ENCODE measurements around the gene SERPINC1. TPM values are rescaled to one million over a fixed set of nuclear protein-coding genes. Genes with fewer than 3 reads are reported as not detected.
A peak's percentile ranks its signal among the peaks of the same experiment; 100 is the strongest.

Gene SERPINC1
- total and polyA plus RNA-seq, 5 donors, result 0.18 to 0.45 (median 0.18) TPM; not detected in 2

DNA sequence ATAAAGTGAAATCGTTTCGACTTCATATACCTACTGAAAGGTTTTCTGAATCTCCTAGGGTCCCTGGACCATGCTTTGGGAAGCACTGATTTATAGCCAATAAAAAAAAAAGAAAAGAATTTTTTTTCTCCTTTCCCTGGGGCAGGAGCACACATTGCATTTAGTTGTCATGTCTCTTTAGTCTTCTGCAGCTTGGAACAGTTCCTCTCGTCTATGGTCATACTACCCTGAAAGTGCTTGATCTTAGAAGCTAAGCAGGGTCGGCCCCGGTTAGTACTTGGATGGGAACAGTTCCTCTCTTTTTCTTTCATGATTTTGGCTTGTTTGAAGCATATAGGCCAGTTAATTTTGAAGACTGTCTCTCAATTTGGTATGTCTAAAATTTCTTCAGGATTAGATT, 3.7 kb upstream of the SERPINC1 start:
- no peaks in the 10 kb centered on the region for H3K27me3 ChIP-seq (ENCODE audit: control insufficient read depth, insufficient read depth)
- DNase-seq, result no peak
- H3K9me3 ChIP-seq (ENCODE audit: control insufficient read depth, low read length), result no peaks in the 10 kb centered on the region
- H3K4me3 ChIP-seq (ENCODE audit: low read length), result no peak overlapping the region
- WGBS, result 92% methylated on average over 5 of the region's 5 CpGs
- H3K27ac ChIP-seq (ENCODE audit: low read length), result no peak overlapping the region
- H3K4me1 ChIP-seq (ENCODE audit: control insufficient read depth, insufficient read depth, low read length), result no peaks in the 10 kb centered on the region
- ATAC-seq, result no peak
- intact Hi-C loops (cut with DNase I), result no loop called here

GRCh38 chr1:173917635-173918493, 737 bp upstream of the SERPINC1 start:
- intact Hi-C loops (cut with DNase I), result no loop called here
- no peaks in the 10 kb centered on the region for H3K9me3 ChIP-seq (ENCODE audit: control insufficient read depth, low read length)
- WGBS, result 89% methylated on average over 12 of the region's 12 CpGs
- H3K4me1 ChIP-seq (ENCODE audit: control insufficient read depth, insufficient read depth, low read length), result no peaks in the 10 kb centered on the region
- ATAC-seq, result no peak
- no peak for DNase-seq
- no peak overlapping the region for H3K4me3 ChIP-seq (ENCODE audit: low read length)
- no peak overlapping the region for H3K27ac ChIP-seq (ENCODE audit: low read length)
- no peaks in the 10 kb centered on the region for H3K27me3 ChIP-seq (ENCODE audit: control insufficient read depth, insufficient read depth)

DNA sequence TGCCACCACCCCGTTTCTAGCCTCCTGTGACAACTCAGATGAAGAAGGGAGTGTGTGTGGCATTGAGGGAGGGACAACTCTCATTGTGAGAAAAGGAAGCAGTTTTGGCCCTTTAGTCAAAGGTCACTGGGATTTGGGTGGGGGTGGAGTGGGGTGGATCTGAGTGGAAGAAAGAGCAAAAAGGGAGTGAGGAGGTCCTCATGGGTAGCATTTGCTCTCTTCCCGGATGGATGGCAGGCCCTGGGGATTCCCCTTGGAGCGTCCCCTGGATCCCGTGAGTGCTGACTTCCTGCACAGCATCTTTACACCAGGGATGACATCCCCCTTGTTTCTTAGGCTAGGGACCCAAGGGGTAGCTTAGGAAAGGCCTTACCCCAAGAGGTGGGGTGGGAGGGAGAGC, 460 bp downstream of the SERPINC1 start:
- no peaks in the 10 kb centered on the region for H3K4me1 ChIP-seq (ENCODE audit: control insufficient read depth, insufficient read depth, low read length)
- ATAC-seq, result peak in 1 of 2 donors; percentile 41
- WGBS, result 73% methylated on average over 4 of the region's 4 CpGs
- H3K4me3 ChIP-seq (ENCODE audit: low read length), result no peak overlapping the region
- no peaks in the 10 kb centered on the region for H3K9me3 ChIP-seq (ENCODE audit: control insufficient read depth, low read length)
- no peak for DNase-seq
- H3K27me3 ChIP-seq (ENCODE audit: control insufficient read depth, insufficient read depth), result no peaks in the 10 kb centered on the region
- intact Hi-C loops (cut with DNase I), result no loop called here
- H3K27ac ChIP-seq (ENCODE audit: low read length), result no peak overlapping the region

GRCh38 chr1:173915596-173915995, 1.5 kb downstream of the SERPINC1 start:
- WGBS, result 88% methylated on average over 2 of the region's 2 CpGs
- intact Hi-C loops (cut with DNase I), result no loop called here
- no peak for DNase-seq

GRCh38 chr1:173914366-173914871, 2.7 kb downstream of the SERPINC1 start:
- 83% methylated on average over 13 of the region's 13 CpGs for WGBS
- intact Hi-C loops (cut with DNase I), result no loop called here

More at GRCh38 chr1:173915596-173915995, 1.5 kb downstream of the SERPINC1 start:
- no peak for ATAC-seq
- Histone ChIP-seq H3K9me3 (ENCODE audit: control insufficient read depth, low read length) (no peaks in the 10 kb centered on the region), H3K4me1 (ENCODE audit: control insufficient read depth, insufficient read depth, low read length) (no peaks in the 10 kb centered on the region), H3K27me3 (ENCODE audit: control insufficient read depth, insufficient read depth) (no peaks in the 10 kb centered on the region), H3K27ac (ENCODE audit: low read length) (no peak overlapping the region), H3K4me3 (ENCODE audit: low read length) (no peak overlapping the region)

GRCh38 chr1:173913111-173913510, 4.0 kb downstream of the SERPINC1 start:
- Histone ChIP-seq H3K4me1 (ENCODE audit: control insufficient read depth, insufficient read depth, low read length) (no peaks in the 10 kb centered on the region), H3K27ac (ENCODE audit: low read length) (no peak overlapping the region), H3K9me3 (ENCODE audit: control insufficient read depth, low read length) (no peaks in the 10 kb centered on the region), H3K27me3 (ENCODE audit: control insufficient read depth, insufficient read depth) (no peaks in the 10 kb centered on the region), H3K4me3 (ENCODE audit: low read length) (no peak overlapping the region)
- intact Hi-C loops (cut with DNase I), result no loop called here
- DNase-seq (no peak), ATAC-seq (no peak)
- 83% methylated on average over 3 of the region's 3 CpGs for WGBS

More at GRCh38 chr1:173914366-173914871, 2.7 kb downstream of the SERPINC1 start:
- H3K4me3 ChIP-seq (ENCODE audit: low read length), result no peak overlapping the region
- no peaks in the 10 kb centered on the region for H3K27me3 ChIP-seq (ENCODE audit: control insufficient read depth, insufficient read depth)
- no peak overlapping the region for H3K27ac ChIP-seq (ENCODE audit: low read length)
- DNase-seq, result no peak
- no peak for ATAC-seq
- H3K4me1 ChIP-seq (ENCODE audit: control insufficient read depth, insufficient read depth, low read length), result no peaks in the 10 kb centered on the region
- no peaks in the 10 kb centered on the region for H3K9me3 ChIP-seq (ENCODE audit: control insufficient read depth, low read length)

GRCh38 chr1:173903827-173904531, 13.1 kb downstream of the SERPINC1 start:
- DNase-seq (no peak), ATAC-seq (no peak)
- intact Hi-C loops (cut with DNase I), result no loop called here
- no peak overlapping the region for H3K27ac ChIP-seq (ENCODE audit: low read length)
- H3K27me3 ChIP-seq (ENCODE audit: control insufficient read depth, insufficient read depth), result no peaks in the 10 kb centered on the region
- H3K9me3 ChIP-seq (ENCODE audit: control insufficient read depth, low read length), result no peaks in the 10 kb centered on the region
- no peaks in the 10 kb centered on the region for H3K4me1 ChIP-seq (ENCODE audit: control insufficient read depth, insufficient read depth, low read length)
- no peak overlapping the region for H3K4me3 ChIP-seq (ENCODE audit: low read length)
- WGBS, result 88% methylated on average over 6 of the region's 6 CpGs

DNA sequence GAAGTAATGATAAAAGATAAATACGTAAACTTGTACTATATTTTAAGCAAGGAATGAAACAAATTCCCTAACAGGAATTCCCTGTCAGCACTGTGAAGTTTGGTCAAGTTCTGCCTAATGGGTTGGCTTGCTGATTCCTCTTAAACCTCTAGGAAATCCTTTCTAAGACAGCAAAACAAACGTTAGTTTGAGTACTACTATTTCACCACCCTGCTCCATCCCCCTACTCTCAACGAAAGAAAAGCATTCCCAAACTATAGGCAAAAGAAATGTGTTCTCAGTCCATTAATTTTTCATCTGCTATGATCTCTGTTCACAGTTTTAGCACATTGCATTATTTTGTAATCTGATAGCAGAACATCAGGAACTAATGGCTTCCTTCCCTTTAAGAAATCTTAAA, 16.1 kb downstream of the SERPINC1 start:
- no peak overlapping the region for H3K4me3 ChIP-seq (ENCODE audit: low read length)
- no peak overlapping the region for H3K27ac ChIP-seq (ENCODE audit: low read length)
- intact Hi-C loops (cut with DNase I), result no loop called here
- DNase-seq, result no peak
- no peak for ATAC-seq
- WGBS, result 52% methylated on average over 3 of the region's 3 CpGs
- no peaks in the 10 kb centered on the region for H3K27me3 ChIP-seq (ENCODE audit: control insufficient read depth, insufficient read depth)
- no peaks in the 10 kb centered on the region for H3K9me3 ChIP-seq (ENCODE audit: control insufficient read depth, low read length)
- peaks cover 1% of the 10 kb centered on the region for H3K4me1 ChIP-seq (ENCODE audit: control insufficient read depth, insufficient read depth, low read length)

DNA sequence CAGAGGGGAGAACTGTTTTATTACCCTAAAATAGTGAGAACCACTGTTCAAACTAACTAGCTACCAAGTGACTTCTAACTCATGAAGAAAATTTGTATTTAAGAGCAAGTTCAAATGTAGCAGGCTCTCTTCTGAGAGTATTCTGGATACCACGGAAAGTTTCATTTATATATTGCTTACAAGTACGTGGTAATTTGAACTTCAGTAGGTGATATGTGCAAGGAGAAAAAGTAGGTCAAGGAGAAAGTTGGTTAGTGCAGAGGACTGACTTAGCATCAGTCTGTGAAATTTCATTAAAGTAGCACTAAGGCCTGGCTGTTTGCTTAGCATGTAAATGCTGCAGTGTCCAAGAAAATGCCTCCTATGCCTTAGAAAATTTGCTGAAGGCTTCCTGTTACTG, 16.7 kb downstream of the SERPINC1 start:
- intact Hi-C loops (cut with DNase I), result no loop called here
- H3K9me3 ChIP-seq (ENCODE audit: control insufficient read depth, low read length), result no peaks in the 10 kb centered on the region
- 72% methylated on average over 2 of the region's 2 CpGs for WGBS
- no peak overlapping the region for H3K4me3 ChIP-seq (ENCODE audit: low read length)
- ATAC-seq, result no peak
- H3K27me3 ChIP-seq (ENCODE audit: control insufficient read depth, insufficient read depth), result no peaks in the 10 kb centered on the region
- no peak for DNase-seq
- H3K4me1 ChIP-seq (ENCODE audit: control insufficient read depth, insufficient read depth, low read length), result peaks cover 1% of the 10 kb centered on the region
- no peak overlapping the region for H3K27ac ChIP-seq (ENCODE audit: low read length)

DNA sequence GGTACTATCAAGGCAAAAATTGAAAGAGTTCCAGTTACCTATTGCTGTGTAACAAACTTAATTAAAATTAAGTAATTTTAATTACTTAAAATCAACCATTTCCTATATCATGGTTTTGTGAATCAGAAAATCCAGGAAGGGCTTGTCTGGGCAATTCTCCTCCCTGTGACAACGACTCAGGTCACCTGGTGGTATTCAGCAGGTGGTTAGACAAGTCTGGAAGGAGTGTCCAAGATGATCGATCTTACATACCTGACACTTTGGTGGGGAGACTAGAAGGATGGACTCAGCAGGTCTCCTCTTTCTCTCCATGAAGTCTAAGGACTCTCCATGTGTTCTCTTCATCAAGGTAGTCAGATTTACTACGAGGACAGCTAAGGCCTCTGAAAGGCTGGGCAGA, 22.9 kb downstream of the SERPINC1 start:
- H3K4me1 ChIP-seq (ENCODE audit: control insufficient read depth, insufficient read depth, low read length), result peaks cover 1% of the 10 kb centered on the region
- H3K4me3 ChIP-seq (ENCODE audit: low read length), result no peak overlapping the region
- DNase-seq (no peak), ATAC-seq (no peak)
- 74% methylated on average over 3 of the region's 3 CpGs for WGBS
- intact Hi-C loops (cut with DNase I), result no loop called here
- no peak overlapping the region for H3K27ac ChIP-seq (ENCODE audit: low read length)
- no peaks in the 10 kb centered on the region for H3K9me3 ChIP-seq (ENCODE audit: control insufficient read depth, low read length)
- no peaks in the 10 kb centered on the region for H3K27me3 ChIP-seq (ENCODE audit: control insufficient read depth, insufficient read depth)

GRCh38 chr1:173893611-173894010, 23.5 kb downstream of the SERPINC1 start:
- intact Hi-C loops (cut with DNase I), result no loop called here
- ATAC-seq, result no peak

More at GRCh38 chr1:173893611-173894010, 23.5 kb downstream of the SERPINC1 start:
- Histone ChIP-seq H3K27ac (ENCODE audit: low read length) (no peak overlapping the region), H3K4me1 (ENCODE audit: control insufficient read depth, insufficient read depth, low read length) (peaks cover 1% of the 10 kb centered on the region), H3K4me3 (ENCODE audit: low read length) (no peak overlapping the region), H3K9me3 (ENCODE audit: control insufficient read depth, low read length) (no peaks in the 10 kb centered on the region), H3K27me3 (ENCODE audit: control insufficient read depth, insufficient read depth) (no peaks in the 10 kb centered on the region)
- WGBS, result 96% methylated on average over 1 of the region's 1 CpG
- no peak for DNase-seq

Measured in right cardiac atrium (tissue), 5 donors.